Measurements from ENCODE around the gene BMAL1.

BMAL1 gene

DNA sequence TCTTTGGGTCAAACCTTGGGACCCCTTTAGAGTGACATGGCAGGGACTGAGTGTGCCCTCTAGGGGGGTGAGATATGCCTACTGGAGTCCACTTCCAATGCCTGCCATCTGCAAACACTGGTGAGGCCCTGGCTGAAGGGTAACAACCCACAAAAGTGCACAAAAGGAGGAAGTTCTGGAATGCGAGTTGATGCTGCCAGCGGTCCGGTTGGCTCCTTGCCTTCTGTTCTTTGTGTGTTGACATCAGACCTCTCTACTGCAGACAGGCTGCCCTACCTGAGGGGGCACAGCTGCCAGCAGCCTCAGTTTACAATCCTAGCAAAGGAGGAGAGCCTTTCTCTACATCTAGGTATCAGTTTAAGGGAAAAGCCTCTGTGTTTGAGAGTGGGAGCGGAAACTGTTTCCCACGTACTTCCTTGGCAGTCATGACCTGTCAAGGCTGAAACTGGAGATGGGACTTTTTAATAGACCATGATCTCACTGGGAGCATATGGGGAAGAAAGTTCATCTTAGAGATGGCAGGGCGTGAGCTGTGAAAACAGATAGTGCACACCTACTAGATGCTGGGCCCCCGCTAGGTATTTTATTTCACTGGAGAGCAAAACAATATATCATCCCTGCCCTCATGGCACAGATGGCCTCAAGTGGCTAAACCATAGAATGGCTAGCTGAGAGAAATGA, 27.2 kb downstream of the BMAL1 start:
- TF ChIP-seq, protein P1, sequence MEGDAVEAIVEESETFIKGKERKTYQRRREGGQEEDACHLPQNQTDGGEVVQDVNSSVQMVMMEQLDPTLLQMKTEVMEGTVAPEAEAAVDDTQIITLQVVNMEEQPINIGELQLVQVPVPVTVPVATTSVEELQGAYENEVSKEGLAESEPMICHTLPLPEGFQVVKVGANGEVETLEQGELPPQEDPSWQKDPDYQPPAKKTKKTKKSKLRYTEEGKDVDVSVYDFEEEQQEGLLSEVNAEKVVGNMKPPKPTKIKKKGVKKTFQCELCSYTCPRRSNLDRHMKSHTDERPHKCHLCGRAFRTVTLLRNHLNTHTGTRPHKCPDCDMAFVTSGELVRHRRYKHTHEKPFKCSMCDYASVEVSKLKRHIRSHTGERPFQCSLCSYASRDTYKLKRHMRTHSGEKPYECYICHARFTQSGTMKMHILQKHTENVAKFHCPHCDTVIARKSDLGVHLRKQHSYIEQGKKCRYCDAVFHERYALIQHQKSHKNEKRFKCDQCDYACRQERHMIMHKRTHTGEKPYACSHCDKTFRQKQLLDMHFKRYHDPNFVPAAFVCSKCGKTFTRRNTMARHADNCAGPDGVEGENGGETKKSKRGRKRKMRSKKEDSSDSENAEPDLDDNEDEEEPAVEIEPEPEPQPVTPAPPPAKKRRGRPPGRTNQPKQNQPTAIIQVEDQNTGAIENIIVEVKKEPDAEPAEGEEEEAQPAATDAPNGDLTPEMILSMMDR (conservative IDR thresholded peaks at IDR 0.05; ENCODE audit: low read depth, low read length) = no peak
- no peak overlapping the region for H3K4me3 ChIP-seq (ENCODE audit: low read length)
- no peak for DNase-seq (ENCODE audit: low read depth)

DNA sequence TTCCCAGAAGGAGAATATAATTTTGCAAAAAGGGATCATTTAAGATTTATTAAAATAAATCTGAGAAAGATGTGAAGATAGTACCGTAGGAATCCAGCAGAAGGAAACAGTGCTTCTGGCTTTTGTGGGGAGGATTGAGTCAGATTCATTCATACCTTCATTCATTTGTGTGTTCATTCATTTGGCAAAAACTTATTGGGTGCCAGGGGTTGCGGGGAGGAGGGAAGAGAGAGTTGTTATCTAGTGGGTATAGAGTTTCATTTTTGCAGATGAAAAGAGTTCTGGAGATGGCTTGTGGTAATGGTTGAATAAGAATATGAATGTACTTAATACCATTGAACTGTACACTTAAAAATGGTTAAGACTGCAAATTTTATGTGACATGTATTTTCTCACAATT, 31.1 kb downstream of the BMAL1 start:
- TF ChIP-seq, protein P1 (conservative IDR thresholded peaks at IDR 0.05; ENCODE audit: low read depth, low read length) = no peak
- no peak for DNase-seq (ENCODE audit: low read depth)
- no peak overlapping the region for H3K4me3 ChIP-seq (ENCODE audit: low read length)

DNA sequence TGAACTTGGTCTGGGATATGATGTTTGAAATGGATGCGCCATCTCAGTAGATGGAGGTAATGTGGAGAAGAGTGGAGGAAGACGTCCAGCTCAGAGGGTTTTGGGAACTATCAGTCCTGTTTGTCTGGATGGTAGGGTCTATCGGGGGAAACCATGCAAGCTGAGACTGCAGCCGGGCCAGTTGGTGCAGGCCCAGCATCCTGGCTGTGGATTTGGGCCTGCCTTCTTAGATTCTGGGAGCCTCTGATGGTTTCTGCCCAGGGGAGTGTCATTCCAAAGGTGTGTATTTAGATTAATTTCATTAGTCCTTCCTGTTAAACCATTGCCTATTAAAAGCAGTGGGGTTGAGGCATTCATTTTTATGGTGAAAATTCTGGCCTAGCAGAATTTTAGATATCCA, 31.6 kb downstream of the BMAL1 start:
- DNase-seq (ENCODE audit: low read depth) = no peak
- no peak overlapping the region for H3K4me3 ChIP-seq (ENCODE audit: low read length)
- TF ChIP-seq, protein P1 (conservative IDR thresholded peaks at IDR 0.05; ENCODE audit: low read depth, low read length) = no peak

DNA sequence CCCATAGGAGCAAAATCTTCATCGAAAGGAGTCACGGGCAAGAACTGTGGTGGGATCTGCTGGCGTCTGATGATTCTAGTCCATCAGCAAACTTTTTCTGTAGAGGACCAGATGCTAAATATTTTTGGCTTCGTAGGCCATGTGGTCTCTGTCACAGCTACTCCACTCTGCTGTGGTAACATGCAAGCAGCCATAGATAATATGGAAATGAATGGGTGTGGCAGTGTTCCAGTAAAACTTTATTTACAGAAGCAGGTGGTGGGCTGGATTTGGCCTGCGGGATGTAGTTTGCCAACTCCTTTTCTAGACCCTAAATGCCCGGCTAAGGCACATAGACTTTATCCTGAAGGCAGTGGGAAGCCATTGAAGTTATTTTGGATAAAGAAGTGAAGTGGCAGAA, 32.9 kb downstream of the BMAL1 start:
- no peak overlapping the region for H3K4me3 ChIP-seq (ENCODE audit: low read length)
- TF ChIP-seq, protein P1 (conservative IDR thresholded peaks at IDR 0.05; ENCODE audit: low read depth, low read length) = no peak
- no peak for DNase-seq (ENCODE audit: low read depth)

DNA sequence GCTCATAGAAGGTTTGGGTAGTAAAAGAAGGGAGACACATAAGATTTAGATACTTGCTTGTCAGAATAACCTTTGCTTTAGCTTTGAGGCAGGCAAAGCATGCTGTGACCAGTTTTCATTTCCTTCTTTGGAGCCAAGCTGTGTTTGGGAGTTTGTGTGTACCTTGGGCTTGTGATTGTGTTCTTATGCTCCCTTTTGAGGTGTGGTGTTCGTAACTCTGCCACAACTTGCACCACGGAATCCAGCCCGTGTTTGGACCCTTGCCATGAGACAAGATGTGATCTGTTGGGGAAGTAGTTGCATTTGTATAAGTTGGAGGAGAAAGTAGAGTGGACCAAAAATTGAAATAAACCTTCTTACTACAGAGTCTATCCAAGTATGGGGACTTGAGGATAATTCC, 34.0 kb downstream of the BMAL1 start:
- H3K4me3 ChIP-seq (ENCODE audit: low read length) = no peak overlapping the region
- no peak for DNase-seq (ENCODE audit: low read depth)
- TF ChIP-seq, protein P1 (conservative IDR thresholded peaks at IDR 0.05; ENCODE audit: low read depth, low read length) = no peak

DNA sequence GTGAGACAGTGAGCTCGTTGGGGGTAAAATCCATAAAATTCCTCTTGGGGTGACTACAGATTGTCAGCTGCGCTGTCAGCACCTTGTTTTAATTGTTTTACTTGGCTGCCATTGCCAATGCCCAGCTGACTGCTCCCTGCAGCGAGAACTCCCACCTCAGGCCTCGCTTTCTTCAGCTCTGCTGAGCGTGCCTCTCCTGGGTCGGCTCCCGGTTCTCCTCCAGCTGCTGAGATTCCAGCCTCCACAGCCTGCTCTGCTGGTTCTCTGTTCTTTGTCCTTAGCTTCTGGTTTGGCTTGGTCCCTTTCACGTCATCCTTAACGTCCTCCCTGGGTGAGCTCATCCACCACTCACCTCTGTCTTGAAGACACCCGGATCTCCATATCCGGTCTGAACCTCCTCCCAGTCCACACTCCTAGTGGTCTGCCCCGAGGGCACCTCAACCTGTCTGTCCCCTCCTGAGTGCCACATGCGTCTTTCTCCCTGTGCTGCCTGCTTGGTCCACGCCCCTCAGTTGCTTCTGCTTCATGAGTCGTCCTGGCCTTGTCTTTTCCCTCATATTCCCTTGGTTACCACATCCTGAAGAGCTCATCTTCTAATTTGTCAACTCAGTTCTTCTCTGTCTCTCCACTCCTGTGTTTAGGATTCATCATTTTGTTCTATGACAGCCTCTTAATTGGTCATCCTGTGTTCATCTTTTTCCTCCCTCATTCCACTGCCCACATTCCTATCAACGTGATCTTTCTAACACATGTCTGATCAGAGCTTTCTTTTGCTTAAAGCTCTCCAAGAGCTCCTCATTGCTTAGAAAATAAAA, 35.6 kb downstream of the BMAL1 start:
- DNase-seq (ENCODE audit: low read depth) = no peak
- H3K4me3 ChIP-seq (ENCODE audit: low read length) = no peak overlapping the region
- TF ChIP-seq, protein P1 (conservative IDR thresholded peaks at IDR 0.05; ENCODE audit: low read depth, low read length) = no peak
